ENCODE results near the gene INS.

INS gene

DNA sequence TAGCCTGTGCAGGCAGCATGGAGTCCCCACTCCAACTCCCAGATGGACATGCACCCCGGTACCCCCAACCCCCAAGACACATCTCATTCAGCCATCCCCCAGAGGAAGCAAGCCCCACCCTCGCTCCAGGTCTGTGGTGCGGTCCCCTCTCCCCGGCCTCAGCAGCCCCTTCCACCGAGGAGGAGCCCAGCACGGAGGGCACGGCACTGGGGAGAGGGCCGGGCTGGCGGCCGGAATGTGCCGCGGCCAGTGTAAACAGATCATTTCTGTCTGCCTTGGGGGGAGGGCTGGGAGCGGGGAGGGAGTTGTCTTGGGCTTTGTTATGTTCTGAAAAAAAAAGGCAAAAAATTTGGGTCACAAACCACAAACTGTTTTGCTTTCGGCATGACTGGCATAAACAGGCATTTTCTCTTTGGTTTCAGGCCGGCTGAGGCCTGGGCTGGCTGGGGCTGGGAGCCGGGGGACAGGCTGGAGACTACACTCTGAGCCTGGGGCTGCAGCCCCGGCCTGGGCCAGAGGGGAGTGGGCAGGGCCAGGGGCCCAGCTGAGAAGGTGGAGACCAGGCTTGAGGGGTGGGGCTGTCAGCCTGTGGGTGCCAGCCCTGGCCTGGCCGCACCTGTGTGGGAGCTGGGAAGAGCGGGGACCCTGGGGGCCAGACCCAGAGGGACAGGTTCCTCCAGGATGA lies 38.6 kb downstream of the INS start:
- Histone ChIP-seq H3K9me2 (replicated peaks; ENCODE audit: insufficient read depth, low read length) (no peaks in the 10 kb centered on the region), H3K27ac (ENCODE audit: low read depth, low read length) (no peak overlapping the region), H4K20me1 (ENCODE audit: low read depth, low read length) (no peaks in the 10 kb centered on the region), H3K79me2 (ENCODE audit: insufficient read depth, low read length) (no peaks in the 10 kb centered on the region), H3K36me3 (ENCODE audit: low read length) (no peaks in the 10 kb centered on the region), H3K9me3 (ENCODE audit: insufficient read depth, low read length) (no peaks in the 10 kb centered on the region), H3F3A (ENCODE audit: insufficient read depth) (no peaks in the 10 kb centered on the region), H3K4me2 (ENCODE audit: low read depth, low read length, poor library complexity, severe bottlenecking) (no peak overlapping the region), H3K9ac (ENCODE audit: low read length) (no peak overlapping the region), H3K27me3 (ENCODE audit: low read length) (peaks cover 4% of the 10 kb centered on the region; the same call in 1 of the 2 replicates), H3K4me3 (ENCODE audit: insufficient read depth, low read length, poor library complexity, severe bottlenecking) (no peak overlapping the region), H2AFZ (ENCODE audit: low read depth, low read length, severe bottlenecking) (no peak overlapping the region)
- TF ChIP-seq EZH2phosphoT487 (conservative IDR thresholded peaks at IDR 0.05; ENCODE audit: low read length), result no peak
- TF ChIP-seq, protein P1, sequence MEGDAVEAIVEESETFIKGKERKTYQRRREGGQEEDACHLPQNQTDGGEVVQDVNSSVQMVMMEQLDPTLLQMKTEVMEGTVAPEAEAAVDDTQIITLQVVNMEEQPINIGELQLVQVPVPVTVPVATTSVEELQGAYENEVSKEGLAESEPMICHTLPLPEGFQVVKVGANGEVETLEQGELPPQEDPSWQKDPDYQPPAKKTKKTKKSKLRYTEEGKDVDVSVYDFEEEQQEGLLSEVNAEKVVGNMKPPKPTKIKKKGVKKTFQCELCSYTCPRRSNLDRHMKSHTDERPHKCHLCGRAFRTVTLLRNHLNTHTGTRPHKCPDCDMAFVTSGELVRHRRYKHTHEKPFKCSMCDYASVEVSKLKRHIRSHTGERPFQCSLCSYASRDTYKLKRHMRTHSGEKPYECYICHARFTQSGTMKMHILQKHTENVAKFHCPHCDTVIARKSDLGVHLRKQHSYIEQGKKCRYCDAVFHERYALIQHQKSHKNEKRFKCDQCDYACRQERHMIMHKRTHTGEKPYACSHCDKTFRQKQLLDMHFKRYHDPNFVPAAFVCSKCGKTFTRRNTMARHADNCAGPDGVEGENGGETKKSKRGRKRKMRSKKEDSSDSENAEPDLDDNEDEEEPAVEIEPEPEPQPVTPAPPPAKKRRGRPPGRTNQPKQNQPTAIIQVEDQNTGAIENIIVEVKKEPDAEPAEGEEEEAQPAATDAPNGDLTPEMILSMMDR (IDR thresholded peaks at IDR 0.05; ENCODE audit: insufficient read depth, low read length, poor library complexity, severe bottlenecking), result no peak

DNA sequence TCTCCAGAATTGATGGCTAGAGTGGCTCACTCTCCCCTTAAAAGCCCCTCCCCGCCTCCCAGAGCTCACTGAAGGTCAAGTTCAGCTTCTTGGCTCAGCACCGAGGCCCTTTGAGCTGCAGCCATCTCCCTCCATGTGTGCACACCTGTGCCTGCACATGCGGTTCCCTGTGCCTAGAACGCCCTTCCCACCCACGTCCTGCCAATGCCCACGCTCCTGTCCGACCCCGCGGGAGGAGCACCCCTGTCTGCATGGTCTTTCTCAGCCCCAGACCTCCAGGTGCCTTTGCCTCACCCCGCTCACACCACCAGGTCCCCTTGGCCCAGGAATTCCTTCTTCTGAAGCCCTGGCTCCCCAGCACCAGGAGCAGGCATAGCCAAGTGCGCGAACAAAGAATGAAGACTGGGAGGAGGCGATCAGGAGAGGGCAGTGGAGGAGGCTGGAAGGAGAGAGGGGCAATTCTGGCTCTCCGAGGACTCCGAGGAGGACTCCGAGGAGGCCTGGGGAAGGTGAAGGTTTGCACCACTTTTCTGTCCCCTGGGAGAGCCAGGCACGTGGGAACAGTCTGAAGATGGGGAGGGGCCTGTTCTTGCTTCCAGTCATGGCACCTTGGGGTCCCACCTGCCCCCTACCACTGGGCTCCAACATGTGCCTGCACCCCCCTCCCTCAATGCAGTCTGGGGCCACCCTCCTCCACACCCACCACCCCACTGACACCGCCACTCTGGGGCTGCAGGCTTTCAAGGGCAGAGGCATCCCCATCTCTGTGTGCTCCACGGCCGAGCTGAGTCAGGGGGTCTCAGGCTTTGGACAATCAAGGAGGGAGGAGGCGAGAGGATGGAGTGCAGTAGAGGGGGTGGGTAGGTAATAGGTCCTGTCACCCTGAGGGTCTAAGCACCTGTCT lies 39.5 kb downstream of the INS start:
- H3F3A ChIP-seq (ENCODE audit: insufficient read depth), result no peaks in the 10 kb centered on the region
- no peak overlapping the region for H3K4me2 ChIP-seq (ENCODE audit: low read depth, low read length, poor library complexity, severe bottlenecking)
- no peaks in the 10 kb centered on the region for H3K36me3 ChIP-seq (ENCODE audit: low read length)
- no peak overlapping the region for H3K9ac ChIP-seq (ENCODE audit: low read length)
- no peaks in the 10 kb centered on the region for H3K9me3 ChIP-seq (ENCODE audit: insufficient read depth, low read length)
- H4K20me1 ChIP-seq (ENCODE audit: low read depth, low read length), result no peaks in the 10 kb centered on the region
- H3K27ac ChIP-seq (ENCODE audit: low read depth, low read length), result no peak overlapping the region
- H3K27me3 ChIP-seq (ENCODE audit: low read length), result peaks cover 4% of the 10 kb centered on the region; the same call in 1 of the 2 replicates
- TF ChIP-seq, protein P1 (IDR thresholded peaks at IDR 0.05; ENCODE audit: insufficient read depth, low read length, poor library complexity, severe bottlenecking), result no peak
- TF ChIP-seq EZH2phosphoT487 (conservative IDR thresholded peaks at IDR 0.05; ENCODE audit: low read length), result no peak
- no peaks in the 10 kb centered on the region for H3K79me2 ChIP-seq (ENCODE audit: insufficient read depth, low read length)
- no peaks in the 10 kb centered on the region for H3K9me2 ChIP-seq (replicated peaks; ENCODE audit: insufficient read depth, low read length)
- no peak overlapping the region for H3K4me3 ChIP-seq (ENCODE audit: insufficient read depth, low read length, poor library complexity, severe bottlenecking)
- no peak overlapping the region for H2AFZ ChIP-seq (ENCODE audit: low read depth, low read length, severe bottlenecking)

DNA sequence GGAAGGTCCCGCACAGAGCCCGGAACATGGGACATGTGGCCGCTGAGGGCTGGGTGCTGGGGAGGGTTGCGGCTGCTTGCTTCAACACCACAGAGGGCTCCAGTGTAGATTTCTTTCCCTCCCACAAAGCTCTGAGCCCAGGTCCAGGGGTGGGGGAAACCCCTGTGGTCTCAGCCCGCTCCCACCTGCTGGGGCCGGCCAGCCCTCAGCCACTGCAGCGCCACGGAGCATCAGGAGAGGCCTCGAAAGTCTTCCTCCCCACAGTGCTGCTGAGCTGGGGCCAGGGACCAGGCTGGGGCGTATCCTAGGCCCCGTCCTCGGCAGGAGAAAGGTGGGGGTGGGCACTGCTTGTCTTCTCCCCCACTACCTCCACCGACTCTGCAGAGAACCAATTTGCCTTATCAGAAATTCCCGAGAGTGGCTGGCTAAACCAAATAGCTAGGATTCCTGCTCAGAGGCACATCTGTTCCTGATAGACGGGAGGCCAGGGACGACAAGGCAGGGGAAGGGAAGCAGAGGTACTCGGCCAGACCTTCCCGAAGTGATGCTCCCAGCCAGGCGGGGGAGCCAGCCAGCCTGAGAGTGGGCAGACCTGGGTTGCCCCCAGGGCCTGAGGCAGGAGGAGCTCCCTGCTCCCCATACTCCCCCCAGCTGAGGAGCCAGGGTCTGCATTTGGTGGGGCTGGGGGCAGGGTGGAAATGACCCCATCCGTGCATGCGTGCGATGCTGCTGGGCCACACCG lies 40.5 kb downstream of the INS start:
- no peak overlapping the region for H3K27ac ChIP-seq (ENCODE audit: low read depth, low read length)
- peaks cover 4% of the 10 kb centered on the region; the same call in 1 of the 2 replicates for H3K27me3 ChIP-seq (ENCODE audit: low read length)
- no peaks in the 10 kb centered on the region for H3K79me2 ChIP-seq (ENCODE audit: insufficient read depth, low read length)
- H4K20me1 ChIP-seq (ENCODE audit: low read depth, low read length), result no peaks in the 10 kb centered on the region
- no peaks in the 10 kb centered on the region for H3K9me2 ChIP-seq (replicated peaks; ENCODE audit: insufficient read depth, low read length)
- no peaks in the 10 kb centered on the region for H3F3A ChIP-seq (ENCODE audit: insufficient read depth)
- H3K4me3 ChIP-seq (ENCODE audit: insufficient read depth, low read length, poor library complexity, severe bottlenecking), result no peak overlapping the region
- no peak overlapping the region for H3K9ac ChIP-seq (ENCODE audit: low read length)
- TF ChIP-seq, protein P1 (IDR thresholded peaks at IDR 0.05; ENCODE audit: insufficient read depth, low read length, poor library complexity, severe bottlenecking), result no peak
- no peak for TF ChIP-seq EZH2phosphoT487 (conservative IDR thresholded peaks at IDR 0.05; ENCODE audit: low read length)
- H2AFZ ChIP-seq (ENCODE audit: low read depth, low read length, severe bottlenecking), result no peak overlapping the region
- H3K4me2 ChIP-seq (ENCODE audit: low read depth, low read length, poor library complexity, severe bottlenecking), result no peak overlapping the region
- no peaks in the 10 kb centered on the region for H3K36me3 ChIP-seq (ENCODE audit: low read length)
- H3K9me3 ChIP-seq (ENCODE audit: insufficient read depth, low read length), result no peaks in the 10 kb centered on the region

Measured in SU-DHL-6 (cell line).